GM18868 (cell line): ENCODE data around the gene AURKAIP1.
"Not testable (repeated sequence)": the region's sequence is repeated elsewhere in the genome, so short reads cannot be mapped to it uniquely, and the experiment has no call there.

ENCODE experiments used
- ATAC-seq: cut with Tn5 transposase; IDR thresholded peaks from one replicate; pipeline ENCODE4 v1.9.1; 2021; ENCODE audit warnings: mild to moderate bottlenecking, moderate library complexity; ENCODE audit not compliant: unreplicated experiment

Gene AURKAIP1

GRCh38 chr1:1406821-1407635 is 32.0 kb upstream of the AURKAIP1 start, which contains the start of gene MRPL20:
MRPL20 (minus strand) TSS chr1:1407293; CDS start chr1:1407217, 76 bp downstream.
- ATAC-seq: peak; percentile 83

GRCh38 chr1:1406101-1406820 is 31.3 kb upstream of the AURKAIP1 start:
- no peak for ATAC-seq

GRCh38 chr1:1403653-1404052 is 28.6 kb upstream of the AURKAIP1 start:
- no peak for ATAC-seq

GRCh38 chr1:1402901-1403392 is 27.9 kb upstream of the AURKAIP1 start:
- not testable (repeated sequence) for ATAC-seq

GRCh38 chr1:1402072-1402900 is 27.3 kb upstream of the AURKAIP1 start:
- no peak for ATAC-seq

GRCh38 chr1:1401457-1402010 is 26.5 kb upstream of the AURKAIP1 start:
- no peak for ATAC-seq

- ATAC-seq: no peak
Observed at GRCh38 chr1:1400576-1401456, 25.8 kb upstream of the AURKAIP1 start.

- peak; percentile 3 for ATAC-seq
Observed at GRCh38 chr1:1399872-1400575, 25.0 kb upstream of the AURKAIP1 start.

- peak; percentile 92 for ATAC-seq
Observed at GRCh38 chr1:1399187-1399871, 24.3 kb upstream of the AURKAIP1 start, which contains the start of gene CCNL2. CCNL2 (minus strand) TSS chr1:1399335; CDS start chr1:1399306, 29 bp downstream.

GRCh38 chr1:1398677-1399186 is 23.7 kb upstream of the AURKAIP1 start:
- no peak for ATAC-seq

GRCh38 chr1:1397839-1398523 is 23.0 kb upstream of the AURKAIP1 start:
- ATAC-seq: no peak

GRCh38 chr1:1395166-1395565 is 20.2 kb upstream of the AURKAIP1 start:
- ATAC-seq: no peak

GRCh38 chr1:1394116-1394515 is 19.1 kb upstream of the AURKAIP1 start:
- no peak for ATAC-seq

- ATAC-seq: no peak
Observed at GRCh38 chr1:1393428-1393827, 18.4 kb upstream of the AURKAIP1 start.

GRCh38 chr1:1393014-1393413 is 18.0 kb upstream of the AURKAIP1 start:
- no peak for ATAC-seq

- ATAC-seq: no peak
Observed at GRCh38 chr1:1391225-1391624, 16.2 kb upstream of the AURKAIP1 start.

- ATAC-seq: no peak
Observed at GRCh38 chr1:1390675-1391074, 15.7 kb upstream of the AURKAIP1 start.

- ATAC-seq: no peak
Observed at GRCh38 chr1:1388078-1388472, 13.1 kb upstream of the AURKAIP1 start.
